CD4-positive, alpha-beta T cell treated with Interleukin-17A for 4 hours (primary cell): ENCODE measurements around the gene PPP6R2.
A peak's percentile ranks its signal among the peaks of the same experiment; 100 is the strongest.

ENCODE experiments used
- DNase-seq: peaks from one replicate; pipeline ENCODE4 v3.0.0-alpha.2; 2020; ENCODE audit warnings: mixed read lengths

Gene PPP6R2

GRCh38 chr22:50306753-50307749, 36.1 kb upstream of the PPP6R2 start, which contains the start of gene PLXNB2:
Gene PLXNB2 (minus strand): TSS chr22:50307646. CDS start chr22:50290584, 17,062 bp downstream.
- DNase-seq = peak; percentile 40

DNA sequence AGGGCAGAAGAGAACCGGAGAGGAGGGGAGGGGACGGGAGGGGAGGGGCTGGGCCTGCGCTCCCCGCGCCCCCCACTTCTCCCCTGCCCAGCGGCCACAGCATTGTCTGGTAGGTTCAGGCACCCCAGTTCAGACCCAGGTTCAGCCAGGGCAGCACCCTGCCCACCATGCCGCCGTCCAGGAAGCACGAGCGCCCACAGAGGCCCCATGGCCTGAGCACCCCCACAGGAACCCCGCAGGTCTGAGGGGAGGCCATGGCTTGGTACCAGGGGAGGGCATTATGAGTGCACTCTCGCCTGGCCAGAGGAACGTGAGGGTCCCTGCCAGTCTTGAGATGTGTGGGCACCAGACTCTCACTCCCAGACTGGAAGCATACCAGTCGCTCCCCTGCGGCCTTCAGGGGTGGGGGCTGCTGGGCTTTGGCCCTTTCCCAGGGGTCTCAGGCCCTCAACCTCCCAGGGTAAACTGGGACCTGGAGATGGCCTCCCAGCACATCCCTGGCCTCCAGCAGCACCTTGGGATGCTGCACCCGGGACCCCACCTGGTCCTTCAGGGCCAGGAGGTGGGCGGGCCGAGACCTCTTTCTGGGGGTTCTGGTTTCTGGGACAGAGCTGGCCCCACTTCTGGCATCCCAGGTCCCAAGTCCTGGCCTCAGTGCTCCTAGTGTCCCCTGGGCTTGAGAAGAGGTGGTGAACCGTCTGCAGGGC, 35.1 kb upstream of the PPP6R2 start:
- no peak for DNase-seq

DNA sequence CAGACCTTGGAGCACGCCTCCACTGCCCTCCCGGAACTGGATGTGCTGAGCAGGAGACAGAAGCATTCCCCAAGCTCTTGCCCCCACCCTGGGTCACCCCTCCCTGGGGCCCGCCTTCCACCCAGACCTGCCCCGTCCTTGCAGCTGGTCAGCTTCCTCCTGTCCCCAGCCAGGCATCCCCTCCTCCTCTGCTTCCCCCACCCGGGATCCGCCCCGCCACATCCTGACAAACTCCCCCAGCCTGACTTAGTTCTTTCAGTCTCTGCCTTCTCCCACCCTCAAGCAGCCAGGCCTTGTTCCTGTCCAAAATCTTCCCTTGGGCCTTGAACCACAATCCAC, 34.6 kb upstream of the PPP6R2 start:
- no peak for DNase-seq

DNA sequence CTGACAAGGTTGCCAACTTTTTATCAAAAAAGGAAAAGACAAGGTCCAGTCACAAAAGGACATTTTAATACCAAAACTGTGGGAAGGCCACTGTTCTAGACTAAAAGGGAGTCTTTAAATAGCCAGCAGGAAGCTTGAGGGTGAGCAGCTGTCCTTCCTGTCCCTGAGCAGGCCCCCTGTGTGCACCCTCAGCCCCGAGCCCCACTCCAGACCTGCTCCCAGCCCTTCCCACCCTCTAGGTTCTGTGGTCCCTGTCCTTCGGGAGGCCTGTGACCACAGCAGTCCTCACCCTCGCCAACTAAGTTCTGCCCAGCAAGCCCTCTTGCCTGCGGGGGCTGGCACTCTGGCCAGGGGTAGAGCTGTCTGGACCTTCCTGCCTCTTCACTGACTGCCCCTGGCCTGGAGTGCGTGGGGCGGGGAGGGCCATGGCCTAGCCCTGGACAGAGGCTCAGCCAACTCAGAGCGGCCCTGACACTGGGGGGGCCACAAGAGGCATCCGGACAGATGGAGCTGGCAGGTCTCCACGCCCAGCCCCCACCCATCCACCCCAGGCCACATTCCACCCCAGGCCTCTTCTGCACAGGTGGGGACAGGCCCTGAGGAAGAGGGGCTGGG, 34.0 kb upstream of the PPP6R2 start:
- no peak for DNase-seq

GRCh38 chr22:50309601-50309991, 33.5 kb upstream of the PPP6R2 start:
- no peak for DNase-seq

DNA sequence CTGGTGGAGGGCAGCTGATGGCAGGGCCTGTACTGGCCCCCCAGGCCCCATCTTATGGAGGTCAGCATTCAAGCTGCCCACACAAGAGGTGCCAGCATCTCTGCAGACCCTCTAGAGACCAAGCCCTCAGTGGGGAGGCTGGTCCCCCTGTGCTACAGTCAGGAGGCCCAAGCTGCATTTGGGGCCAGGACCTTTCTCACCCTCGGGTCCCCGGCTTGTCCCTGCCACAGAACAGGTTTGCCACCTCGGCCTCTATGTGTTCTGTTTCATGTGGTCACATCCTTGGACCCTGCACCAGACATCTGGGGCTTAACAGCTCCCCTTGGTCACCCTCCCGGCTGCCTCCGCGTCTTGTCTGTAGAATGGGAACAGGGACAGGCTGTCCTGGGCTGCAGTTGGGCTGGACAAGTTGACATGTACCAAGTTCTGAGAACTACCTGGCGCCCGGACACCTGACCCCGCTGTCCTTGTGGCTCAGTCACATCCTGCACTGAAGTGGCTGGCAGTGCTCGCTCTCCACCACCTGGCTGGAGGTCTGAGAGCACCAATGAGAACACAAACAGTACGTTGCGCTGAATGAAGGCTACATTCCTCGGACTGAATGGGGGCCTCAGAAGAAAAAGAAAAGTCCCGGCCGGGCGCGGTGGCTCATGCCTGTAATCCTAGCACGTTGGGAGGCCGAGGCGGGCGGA, 33.0 kb upstream of the PPP6R2 start:
- DNase-seq = no peak

DNA sequence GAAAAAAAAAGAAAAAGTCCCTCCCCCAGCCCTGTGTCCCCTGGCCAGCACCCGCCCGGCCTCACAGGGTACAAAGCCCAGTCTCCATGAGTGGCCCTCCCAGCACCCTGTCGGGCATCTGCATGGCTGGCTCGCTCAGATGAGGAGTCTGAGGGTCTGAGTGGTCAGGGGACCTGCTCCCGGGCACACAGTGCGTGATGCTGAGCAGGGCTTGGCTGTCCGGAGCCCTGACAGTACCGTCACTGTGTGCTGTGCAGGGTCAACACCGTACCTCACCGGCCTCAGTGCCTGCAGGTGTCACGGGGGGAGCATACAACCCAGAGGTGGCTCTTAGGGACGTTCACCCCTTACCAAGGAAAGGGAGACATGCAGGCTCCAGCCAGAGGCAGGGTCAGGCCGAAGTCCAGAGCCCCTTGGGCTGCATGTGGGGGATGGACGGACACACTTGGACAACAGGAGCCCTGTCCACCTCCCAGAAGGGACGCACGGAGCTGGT, 32.1 kb upstream of the PPP6R2 start:
- no peak for DNase-seq

DNA sequence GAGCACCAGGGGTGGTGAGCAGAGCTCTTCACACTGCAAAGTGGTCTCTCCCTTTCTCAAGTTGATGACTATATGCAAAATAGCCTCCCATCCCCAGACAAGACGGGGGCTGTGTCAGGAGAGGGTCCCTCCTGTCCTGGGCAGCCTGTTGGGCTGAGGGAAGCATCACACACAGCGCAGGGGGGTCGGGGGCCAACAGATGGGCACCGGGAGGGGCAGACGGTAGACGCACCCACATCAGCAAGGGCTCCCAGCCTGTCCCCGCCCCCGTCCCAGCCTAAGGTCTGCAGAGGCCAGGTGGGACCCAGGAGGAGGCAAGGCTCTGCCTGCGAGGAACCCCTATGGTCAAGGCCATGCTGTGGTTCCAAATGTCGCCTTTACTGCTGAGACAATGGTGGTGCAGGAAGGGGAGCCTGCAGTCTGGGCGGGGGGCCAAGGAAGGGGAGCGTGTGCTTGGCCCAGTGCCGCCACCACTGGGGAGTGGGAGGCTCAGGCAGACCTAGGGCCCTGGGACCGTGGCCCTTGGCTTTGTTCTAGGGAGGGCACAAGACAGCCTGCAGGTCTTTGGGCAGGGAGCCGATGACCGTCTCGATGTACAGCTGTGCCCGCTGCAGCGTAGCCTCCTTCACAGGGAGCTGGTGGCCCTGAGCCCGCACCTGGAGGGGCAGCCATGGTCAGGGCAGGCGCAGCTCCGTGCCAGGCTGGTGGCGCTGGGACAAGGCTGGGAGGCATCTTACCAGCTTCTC, 31.3 kb upstream of the PPP6R2 start:
- no peak for DNase-seq

- no peak for DNase-seq
These were observed 30.8 kb upstream of the PPP6R2 start for GRCh38 chr22:50312371-50312770.

DNA sequence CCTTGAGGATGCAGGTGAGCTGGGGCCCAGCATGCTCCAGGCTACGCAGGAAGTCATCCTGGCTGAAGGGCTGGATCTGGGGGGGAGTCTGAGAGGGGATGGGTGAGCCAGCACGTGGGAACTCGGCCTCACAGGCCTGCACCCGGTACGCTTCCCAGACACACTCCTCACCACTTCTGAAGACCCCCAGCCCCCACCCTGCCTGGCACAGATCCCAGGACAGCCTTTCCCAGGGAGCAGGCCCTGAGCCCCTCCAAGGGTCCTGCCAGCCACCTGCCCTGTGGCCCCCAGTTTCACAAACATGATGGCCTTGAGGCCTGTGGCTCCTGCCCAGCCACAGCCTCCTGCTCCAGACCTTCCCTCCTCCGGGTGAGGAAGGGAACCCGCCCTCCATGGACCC, 30.1 kb upstream of the PPP6R2 start:
- DNase-seq = no peak

GRCh38 chr22:50313600-50313999, 29.5 kb upstream of the PPP6R2 start:
- no peak for DNase-seq

- DNase-seq = no peak
These were observed 29.1 kb upstream of the PPP6R2 start for GRCh38 chr22:50314081-50314454.

- DNase-seq = peak; percentile 86
These were observed 28.5 kb upstream of the PPP6R2 start for GRCh38 chr22:50314455-50315288.

- DNase-seq = no peak
These were observed 27.6 kb upstream of the PPP6R2 start for GRCh38 chr22:50315289-50316113.

GRCh38 chr22:50316114-50317065, 26.7 kb upstream of the PPP6R2 start:
- DNase-seq = no peak

GRCh38 chr22:50317178-50317577, 25.9 kb upstream of the PPP6R2 start:
- DNase-seq = no peak

- no peak for DNase-seq
These were observed 25.5 kb upstream of the PPP6R2 start for GRCh38 chr22:50317674-50318073.

DNA sequence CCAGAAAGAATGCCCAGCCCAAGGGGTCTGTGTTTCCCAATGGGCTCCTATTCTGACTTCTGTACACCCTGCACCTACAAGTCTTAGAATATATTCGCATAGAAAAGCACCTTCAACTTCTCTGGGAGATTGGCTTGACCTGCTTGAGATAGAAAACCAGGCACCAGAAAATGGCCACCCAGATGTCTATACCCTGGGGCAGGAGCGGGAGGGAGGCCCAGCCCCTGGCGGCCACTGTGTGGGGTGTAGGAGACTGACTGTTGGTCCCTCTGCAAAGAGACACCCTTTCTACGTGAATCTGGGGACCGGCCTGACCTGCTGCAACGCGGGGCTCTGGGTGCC, 24.8 kb upstream of the PPP6R2 start:
- DNase-seq = no peak
